CD14-positive monocyte (primary cell): ENCODE measurements around the gene EDN3. TPM values are rescaled to one million over a fixed set of nuclear protein-coding genes. Genes with fewer than 3 reads are reported as not detected.
A peak's percentile ranks its signal among the peaks of the same experiment; 100 is the strongest.

Source experiments
- DNase-seq, 3 donors: peaks; one replicate each; pipeline ENCODE4 v3.0.0-alpha.2; 2011 to 2022
- H2AFZ ChIP-seq: 2 replicates; pipeline ENCODE4 v1.6.0; 2012; ENCODE audit warnings: mild to moderate bottlenecking, low read depth, low read length, inconsistent platforms; ENCODE audit not compliant: insufficient read depth, poor library complexity, severe bottlenecking
- H3K27ac ChIP-seq, 2 donors: 1 replicate in 1 of 2; 2 replicates in 1 of 2; pipeline ENCODE4 v1.5.1; 2012 to 2013; ENCODE audit warnings: low read length in 2 of 2, control low read depth in 1 of 2, inconsistent platforms in 1 of 2, low read depth in 1 of 2, mild to moderate bottlenecking in 1 of 2
- H3K27me3 ChIP-seq, 2 donors: one replicate each; pipeline versions ENCODE4 v1.6.0 to v1.6.1; 2011 to 2013; ENCODE audit warnings: low read length in 2 of 2; ENCODE audit not compliant: control insufficient read depth in 2 of 2, insufficient read depth in 2 of 2
- H3K36me3 ChIP-seq, 2 donors: replicated peaks in 1 of 2; 1 replicate in 1 of 2; 2 replicates in 1 of 2; pipeline versions ENCODE4 v1.5.1 to v1.6.1; 2012 to 2013; ENCODE audit warnings: low read length in 2 of 2, control low read depth in 1 of 2, inconsistent platforms in 1 of 2, mild to moderate bottlenecking in 1 of 2; ENCODE audit not compliant: insufficient read depth in 2 of 2, control insufficient read depth in 1 of 2
- H3K4me1 ChIP-seq, 2 donors: 1 replicate in 1 of 2; 2 replicates in 1 of 2; pipeline versions ENCODE4 v1.5.1 to v1.6.1; 2012 to 2013; ENCODE audit warnings: low read length in 2 of 2, control low read depth in 1 of 2, inconsistent platforms in 1 of 2, mild to moderate bottlenecking in 1 of 2, moderate library complexity in 1 of 2; ENCODE audit not compliant: insufficient read depth in 2 of 2, control insufficient read depth in 1 of 2
- H3K4me2 ChIP-seq: replicated peaks from 2 replicates; pipeline ENCODE3; 2012; ENCODE audit warnings: low read length, moderate library complexity, mild to moderate bottlenecking; ENCODE audit not compliant: poor library complexity, severe bottlenecking; ENCODE audit errors: extremely low read depth
- H3K4me3 ChIP-seq, 3 experiments: fragments of 200-600 bp in 1 of 3; sonication (generic) in 1 of 3; replicated peaks in 1 of 3; 1 replicate in 2 of 3; 2 replicates in 1 of 3; pipeline ENCODE4 v1.5.1; 2011 to 2013; ENCODE audit warnings: low read length in 3 of 3, mild to moderate bottlenecking in 3 of 3, control low read depth in 2 of 3, low read depth in 2 of 3, inconsistent platforms in 1 of 3, moderate library complexity in 1 of 3
- H3K79me2 ChIP-seq: 2 replicates; pipeline ENCODE4 v1.6.0; 2012; ENCODE audit warnings: mild to moderate bottlenecking, control low read depth, inconsistent platforms, low read length, moderate library complexity; ENCODE audit not compliant: insufficient read depth
- H3K9ac ChIP-seq: 2 replicates; pipeline ENCODE4 v1.6.0; 2017; ENCODE audit warnings: low read length, mild to moderate bottlenecking; ENCODE audit not compliant: insufficient read depth, poor library complexity, severe bottlenecking
- H3K9me3 ChIP-seq, 2 donors: replicated peaks in 1 of 2; 1 replicate in 1 of 2; 2 replicates in 1 of 2; pipeline versions ENCODE4 v1.5.1 to v1.6.1; 2012 to 2013; ENCODE audit warnings: low read length in 2 of 2, control low read depth in 1 of 2; ENCODE audit not compliant: control insufficient read depth in 1 of 2, insufficient read depth in 1 of 2
- H4K20me1 ChIP-seq: 2 replicates; pipeline ENCODE4 v1.6.0; 2012; ENCODE audit warnings: mild to moderate bottlenecking, low read length, control low read depth, moderate library complexity; ENCODE audit not compliant: insufficient read depth
- H3K27ac Mint-ChIP-seq, 7 donors: one replicate each; pipeline ENCODE4 v1.8.0; 2020; ENCODE audit warnings: mild to moderate bottlenecking in 7 of 7, mixed read lengths in 7 of 7, moderate library complexity in 6 of 7, inconsistent platforms in 2 of 7
- H3K27me3 Mint-ChIP-seq, 3 donors: one replicate each; pipeline ENCODE4 v1.8.0; 2021 to 2022; ENCODE audit warnings: low read depth in 3 of 3, mild to moderate bottlenecking in 3 of 3, mixed read lengths in 3 of 3, moderate library complexity in 3 of 3, inconsistent platforms in 1 of 3
- H3K36me3 Mint-ChIP-seq, 2 donors: one replicate each; pipeline ENCODE4 v1.8.0; 2020; ENCODE audit warnings: mixed read lengths in 2 of 2, inconsistent platforms in 1 of 2, mild to moderate bottlenecking in 1 of 2
- H3K4me1 Mint-ChIP-seq: one replicate; pipeline ENCODE4 v1.8.0; 2020; ENCODE audit warnings: mild to moderate bottlenecking, mixed read lengths
- H3K4me3 Mint-ChIP-seq, 2 donors: one replicate each; pipeline ENCODE4 v1.8.0; 2020; ENCODE audit warnings: mild to moderate bottlenecking in 2 of 2, mixed read lengths in 2 of 2, moderate library complexity in 1 of 2
- H3K9me3 Mint-ChIP-seq, 7 donors: one replicate each; pipeline ENCODE4 v1.8.0; 2020 to 2022; ENCODE audit warnings: mixed read lengths in 7 of 7, mild to moderate bottlenecking in 6 of 7, moderate library complexity in 6 of 7, inconsistent platforms in 2 of 7
- CTCF ChIP-seq: fragments of 200-600 bp; IDR thresholded peaks from one replicate; pipeline ENCODE4 v1.8.0; 2022; ENCODE audit warnings: antibody characterized with exemption, mild to moderate bottlenecking
- WGBS: methylation state at CpG from one replicate; pipeline ENCODE4 v1.1.5; 2013; ENCODE audit warnings: missing lambda C conversion rate; ENCODE audit not compliant: insufficient coverage; 5-methylcytosine and 5-hydroxymethylcytosine counted together
- intact Hi-C, 2 donors: fragments of 100-400 bp; cut with micrococcal nuclease; formaldehyde crosslinking; loops; one replicate each; pipeline versions ENCODE4 v1.15.0 to v1.15.1; 2023
- polyA plus RNA-seq, 3 donors: library from polyadenylated mRNA; depleted of rRNA in 1 of 3; unstranded in 2 of 3; stranded (reverse) in 1 of 3; fragments of 300-500 nt in 2 of 3; fragments of >200 nt in 1 of 3; fragmentation: Illumina TruSeq in 2 of 3; gene quantifications; 1 replicate in 2 of 3; 2 replicates in 1 of 3; pipeline ENCODE4 v1.2.3, GENCODE V29; 2012 to 2021

EDN3 gene
- polyA plus RNA-seq, 3 donors, result not detected

- Histone ChIP-seq H3K9me3 (no peaks in the 10 kb centered on the region), H3K79me2 (no peaks in the 10 kb centered on the region), H3K27ac (no peak overlapping the region), H4K20me1 (no peaks in the 10 kb centered on the region), H3K9ac (peak overlapping the region; percentile 8), H3K4me1 (no peaks in the 10 kb centered on the region), H3K4me2 (no peak overlapping the region), H3K27me3 (peaks cover 5 to 15% of the 10 kb centered on the region in 2 donors), H3K36me3 (no peaks in the 10 kb centered on the region), H3K4me3 (no peak overlapping the region), H2AFZ (no peak overlapping the region)
- intact Hi-C loops, result no loop called here
- Mint-ChIP-seq H3K9me3 (no peaks in the 10 kb centered on the region), H3K27me3 (peaks cover 1 to 5% (median 5%) of the 10 kb centered on the region in 3 donors), H3K27ac (no peak overlapping the region), H3K4me3 (no peak overlapping the region), H3K4me1 (peaks cover 3% of the 10 kb centered on the region), H3K36me3 (no peaks in the 10 kb centered on the region)
- 35% methylated on average over 4 of the region's 11 CpGs for WGBS
- TF ChIP-seq CTCF, result no peak
- DNase-seq, result no peak
Observed at GRCh38 chr20:59273739-59274357, 26.6 kb upstream of the EDN3 start.

GRCh38 chr20:59276938-59277337 lies 23.5 kb upstream of the EDN3 start:
- no peak overlapping the region for H3K27ac ChIP-seq
- no peaks in the 10 kb centered on the region for H3K4me1 ChIP-seq
- no peak overlapping the region for H3K4me3 ChIP-seq
- Mint-ChIP-seq H3K9me3 (no peaks in the 10 kb centered on the region), H3K27me3 (peaks cover 1 to 5% (median 5%) of the 10 kb centered on the region in 3 donors), H3K4me3 (no peak overlapping the region), H3K36me3 (no peaks in the 10 kb centered on the region), H3K27ac (no peak overlapping the region), H3K4me1 (peaks cover 3% of the 10 kb centered on the region)
- TF ChIP-seq CTCF, result no peak
- no peak overlapping the region for H3K4me2 ChIP-seq
- intact Hi-C loops, result no loop called here
- H3K9ac ChIP-seq, result no peak overlapping the region
- H2AFZ ChIP-seq, result no peak overlapping the region
- no peak for DNase-seq
- H3K9me3 ChIP-seq, result no peaks in the 10 kb centered on the region
- peaks cover 0 to 2% of the 10 kb centered on the region in 2 donors for H3K27me3 ChIP-seq
- no peaks in the 10 kb centered on the region for H4K20me1 ChIP-seq
- no peaks in the 10 kb centered on the region for H3K36me3 ChIP-seq
- H3K79me2 ChIP-seq, result no peaks in the 10 kb centered on the region
- WGBS, result 57% methylated on average over 3 of the region's 5 CpGs
